ENCODE data around the gene SIRT2.
A peak's percentile ranks its signal among the peaks of the same experiment; 100 is the strongest.
"Not testable (repeated sequence)": the region's sequence is repeated elsewhere in the genome, so short reads cannot be mapped to it uniquely, and the experiment has no call there.

SIRT2 gene

GRCh38 chr19:38861368-38861767, 38.0 kb downstream of the SIRT2 start:
- no peak overlapping the region for H3K9ac ChIP-seq (ENCODE audit: low read length)
- no peak overlapping the region for H3K4me3 ChIP-seq (ENCODE audit: low read depth, low read length)
- peaks cover 12% of the 10 kb centered on the region for H3K9me3 ChIP-seq (ENCODE audit: control insufficient read depth, insufficient read depth, low read depth, low read length)
- peaks cover 11% of the 10 kb centered on the region for H3K4me1 ChIP-seq (ENCODE audit: control insufficient read depth, insufficient read depth, low read length)
- H3K27ac ChIP-seq (ENCODE audit: low read depth, low read length) = no peak overlapping the region
- H3K27me3 ChIP-seq (ENCODE audit: control insufficient read depth, insufficient read depth, low read length) = no peaks in the 10 kb centered on the region
- no peaks in the 10 kb centered on the region for H3K36me3 ChIP-seq (ENCODE audit: control insufficient read depth, insufficient read depth, low read length)

- H3K4me1 ChIP-seq (ENCODE audit: control insufficient read depth, insufficient read depth, low read length); H3K27me3 ChIP-seq (ENCODE audit: control insufficient read depth, insufficient read depth, low read length); H3K27ac ChIP-seq (ENCODE audit: low read depth, low read length); H3K9ac ChIP-seq (ENCODE audit: low read length); H3K4me3 ChIP-seq (ENCODE audit: low read depth, low read length); H3K36me3 ChIP-seq (ENCODE audit: control insufficient read depth, insufficient read depth, low read length): not testable (repeated sequence)
- peaks cover 15% of the 10 kb centered on the region for H3K9me3 ChIP-seq (ENCODE audit: control insufficient read depth, insufficient read depth, low read depth, low read length)
Observed at GRCh38 chr19:38859631-38860204, 39.7 kb downstream of the SIRT2 start.

GRCh38 chr19:38856813-38857212, 42.6 kb downstream of the SIRT2 start:
- H3K4me3 ChIP-seq (ENCODE audit: low read depth, low read length) = no peak overlapping the region
- H3K9me3 ChIP-seq (ENCODE audit: control insufficient read depth, insufficient read depth, low read depth, low read length) = peaks cover 15% of the 10 kb centered on the region
- H3K4me1 ChIP-seq (ENCODE audit: control insufficient read depth, insufficient read depth, low read length) = no peaks in the 10 kb centered on the region
- H3K27ac ChIP-seq (ENCODE audit: low read depth, low read length) = no peak overlapping the region
- H3K9ac ChIP-seq (ENCODE audit: low read length) = no peak overlapping the region
- H3K27me3 ChIP-seq (ENCODE audit: control insufficient read depth, insufficient read depth, low read length) = no peaks in the 10 kb centered on the region
- no peaks in the 10 kb centered on the region for H3K36me3 ChIP-seq (ENCODE audit: control insufficient read depth, insufficient read depth, low read length)

- H3K9me3 ChIP-seq (ENCODE audit: control insufficient read depth, insufficient read depth, low read depth, low read length) = peaks cover 15% of the 10 kb centered on the region
- not testable (repeated sequence) for H3K27ac ChIP-seq (ENCODE audit: low read depth, low read length); H3K4me1 ChIP-seq (ENCODE audit: control insufficient read depth, insufficient read depth, low read length); H3K9ac ChIP-seq (ENCODE audit: low read length); H3K36me3 ChIP-seq (ENCODE audit: control insufficient read depth, insufficient read depth, low read length); H3K27me3 ChIP-seq (ENCODE audit: control insufficient read depth, insufficient read depth, low read length); H3K4me3 ChIP-seq (ENCODE audit: low read depth, low read length)
Observed at GRCh38 chr19:38855751-38856150, 43.7 kb downstream of the SIRT2 start.

GRCh38 chr19:38854961-38855360, 44.5 kb downstream of the SIRT2 start:
- not testable (repeated sequence) for H3K27ac ChIP-seq (ENCODE audit: low read depth, low read length); H3K27me3 ChIP-seq (ENCODE audit: control insufficient read depth, insufficient read depth, low read length); H3K36me3 ChIP-seq (ENCODE audit: control insufficient read depth, insufficient read depth, low read length)

GRCh38 chr19:38853214-38853613, 46.2 kb downstream of the SIRT2 start:
- Histone ChIP-seq H3K4me1 (ENCODE audit: control insufficient read depth, insufficient read depth, low read length) (peaks cover 4% of the 10 kb centered on the region; the same call in 1 of the 2 replicates), H3K9me3 (ENCODE audit: control insufficient read depth, insufficient read depth, low read depth, low read length) (peaks cover 15% of the 10 kb centered on the region), H3K27ac (ENCODE audit: low read depth, low read length) (no peak overlapping the region)

More at GRCh38 chr19:38854961-38855360, 44.5 kb downstream of the SIRT2 start:
- H3K9ac ChIP-seq (ENCODE audit: low read length); H3K4me3 ChIP-seq (ENCODE audit: low read depth, low read length); H3K4me1 ChIP-seq (ENCODE audit: control insufficient read depth, insufficient read depth, low read length): not testable (repeated sequence)
- peaks cover 15% of the 10 kb centered on the region for H3K9me3 ChIP-seq (ENCODE audit: control insufficient read depth, insufficient read depth, low read depth, low read length)

GRCh38 chr19:38852231-38853044, 47.0 kb downstream of the SIRT2 start:
- peak overlapping the region; percentile 82 for H3K9ac ChIP-seq (ENCODE audit: low read length)
- H3K27ac ChIP-seq (ENCODE audit: low read depth, low read length) = peak overlapping the region; percentile 93
- H3K36me3 ChIP-seq (ENCODE audit: control insufficient read depth, insufficient read depth, low read length) = peaks cover 14% of the 10 kb centered on the region
- H3K4me1 ChIP-seq (ENCODE audit: control insufficient read depth, insufficient read depth, low read length) = peaks cover 5% of the 10 kb centered on the region; the same call in 1 of the 2 replicates
- H3K9me3 ChIP-seq (ENCODE audit: control insufficient read depth, insufficient read depth, low read depth, low read length) = peaks cover 13% of the 10 kb centered on the region
- H3K27me3 ChIP-seq (ENCODE audit: control insufficient read depth, insufficient read depth, low read length) = no peaks in the 10 kb centered on the region
- H3K4me3 ChIP-seq (ENCODE audit: low read depth, low read length) = peak overlapping the region; percentile 73

More at GRCh38 chr19:38853214-38853613, 46.2 kb downstream of the SIRT2 start:
- peak overlapping the region; percentile 73 for H3K4me3 ChIP-seq (ENCODE audit: low read depth, low read length)
- peak overlapping the region; percentile 82 for H3K9ac ChIP-seq (ENCODE audit: low read length)
- no peaks in the 10 kb centered on the region for H3K27me3 ChIP-seq (ENCODE audit: control insufficient read depth, insufficient read depth, low read length)
- H3K36me3 ChIP-seq (ENCODE audit: control insufficient read depth, insufficient read depth, low read length) = peaks cover 9% of the 10 kb centered on the region

- H3K9me3 ChIP-seq (ENCODE audit: control insufficient read depth, insufficient read depth, low read depth, low read length) = peaks cover 7% of the 10 kb centered on the region; the same call in 1 of the 2 replicates
- H3K4me3 ChIP-seq (ENCODE audit: low read depth, low read length) = peak overlapping the region; percentile 73
- H3K9ac ChIP-seq (ENCODE audit: low read length) = peak overlapping the region; percentile 82
- H3K4me1 ChIP-seq (ENCODE audit: control insufficient read depth, insufficient read depth, low read length) = peaks cover 5% of the 10 kb centered on the region; the same call in 1 of the 2 replicates
- peak overlapping the region; percentile 93; the same call in 1 of the 2 replicates for H3K27ac ChIP-seq (ENCODE audit: low read depth, low read length)
- no peaks in the 10 kb centered on the region for H3K27me3 ChIP-seq (ENCODE audit: control insufficient read depth, insufficient read depth, low read length)
- H3K36me3 ChIP-seq (ENCODE audit: control insufficient read depth, insufficient read depth, low read length) = peaks cover 22% of the 10 kb centered on the region
Observed at GRCh38 chr19:38851622-38852230, 47.7 kb downstream of the SIRT2 start.

GRCh38 chr19:38850976-38851621, 48.3 kb downstream of the SIRT2 start:
- Histone ChIP-seq H3K9ac (ENCODE audit: low read length) (peak overlapping the region; percentile 61), H3K27me3 (ENCODE audit: control insufficient read depth, insufficient read depth, low read length) (no peaks in the 10 kb centered on the region), H3K27ac (ENCODE audit: low read depth, low read length) (peak overlapping the region; percentile 69), H3K36me3 (ENCODE audit: control insufficient read depth, insufficient read depth, low read length) (peaks cover 28% of the 10 kb centered on the region), H3K4me1 (ENCODE audit: control insufficient read depth, insufficient read depth, low read length) (peaks cover 5% of the 10 kb centered on the region; the same call in 1 of the 2 replicates), H3K9me3 (ENCODE audit: control insufficient read depth, insufficient read depth, low read depth, low read length) (0 out of 2 replicates have a peak, but pooled peaks cover under 1% of the 10 kb centered on the region), H3K4me3 (ENCODE audit: low read depth, low read length) (peak overlapping the region; percentile 73)

- Histone ChIP-seq H3K9me3 (ENCODE audit: control insufficient read depth, insufficient read depth, low read depth, low read length) (no peaks in the 10 kb centered on the region), H3K4me1 (ENCODE audit: control insufficient read depth, insufficient read depth, low read length) (peaks cover 5% of the 10 kb centered on the region; the same call in 1 of the 2 replicates)
Observed at GRCh38 chr19:38850436-38850975, 48.9 kb downstream of the SIRT2 start.

More at GRCh38 chr19:38850436-38850975, 48.9 kb downstream of the SIRT2 start:
- H3K27ac ChIP-seq (ENCODE audit: low read depth, low read length) = peak overlapping the region; percentile 69
- H3K4me3 ChIP-seq (ENCODE audit: low read depth, low read length) = peak overlapping the region; percentile 73
- peak overlapping the region; percentile 61 for H3K9ac ChIP-seq (ENCODE audit: low read length)
- H3K36me3 ChIP-seq (ENCODE audit: control insufficient read depth, insufficient read depth, low read length) = peaks cover 34% of the 10 kb centered on the region
- no peaks in the 10 kb centered on the region for H3K27me3 ChIP-seq (ENCODE audit: control insufficient read depth, insufficient read depth, low read length)

All from HUES6 (cell line).